ENCODE data around the gene FGFRL1.

GRCh38 chr4:971666-972500, 39.5 kb upstream of the FGFRL1 start:
- no peak for TF ChIP-seq CTCF (IDR thresholded peaks at IDR 0.05; ENCODE audit: insufficient read depth, low read length)
- no peak for TF ChIP-seq REST (IDR thresholded peaks at IDR 0.05; ENCODE audit: insufficient replicate concordance, low read depth)
- no peak for TF ChIP-seq POLR2AphosphoS5 (IDR thresholded peaks at IDR 0.05; ENCODE audit: low read depth)
- TF ChIP-seq GABPA (IDR thresholded peaks at IDR 0.05; ENCODE audit: low read depth): no peak
